Measurements from ENCODE around the gene GFRA4. TPM values are rescaled to one million over a fixed set of nuclear protein-coding genes. Genes with fewer than 3 reads are reported as not detected.

Gene GFRA4
- total RNA-seq, 1 experiment from 2014 or later = not detected

- Histone ChIP-seq H3K4me1 (ENCODE audit: insufficient read depth, low read length) (peaks cover 23% of the 10 kb centered on the region), H3K4me3 (ENCODE audit: low read length) (no peak overlapping the region), H3K79me2 (ENCODE audit: low read length) (no peaks in the 10 kb centered on the region), H3K27me3 (ENCODE audit: low read length) (no peaks in the 10 kb centered on the region), H3K4me2 (ENCODE audit: low read length) (peak overlapping the region; percentile 44; the same call in 1 of the 2 replicates), H3K9me3 (ENCODE audit: low read length) (no peaks in the 10 kb centered on the region), H2AFZ (ENCODE audit: low read length) (no peak overlapping the region), H3K9me2 (replicated peaks; ENCODE audit: low read length) (no peaks in the 10 kb centered on the region), H3K27ac (ENCODE audit: low read length) (peak overlapping the region; percentile 52), H3F3A (ENCODE audit: low read length, unreplicated experiment) (no peaks in the 10 kb centered on the region), H3K36me3 (ENCODE audit: low read depth, low read length) (no peaks in the 10 kb centered on the region; the same call in 1 of the 2 replicates), H3K9ac (ENCODE audit: low read length) (no peak overlapping the region), H4K20me1 (ENCODE audit: low read length) (no peaks in the 10 kb centered on the region)
- ChIA-PET POLR2A (ENCODE audit: unreplicated experiment) (no interaction called here), CTCF (no interaction called here)
- intact Hi-C loops (cut with micrococcal nuclease) = no loop called here
- no TSS peak for BruUV-seq (replicated peaks)
- no peak for TF ChIP-seq EZH2 (IDR thresholded peaks at IDR 0.05; ENCODE audit: low read length, unreplicated experiment)
- TF ChIP-seq, protein P1, sequence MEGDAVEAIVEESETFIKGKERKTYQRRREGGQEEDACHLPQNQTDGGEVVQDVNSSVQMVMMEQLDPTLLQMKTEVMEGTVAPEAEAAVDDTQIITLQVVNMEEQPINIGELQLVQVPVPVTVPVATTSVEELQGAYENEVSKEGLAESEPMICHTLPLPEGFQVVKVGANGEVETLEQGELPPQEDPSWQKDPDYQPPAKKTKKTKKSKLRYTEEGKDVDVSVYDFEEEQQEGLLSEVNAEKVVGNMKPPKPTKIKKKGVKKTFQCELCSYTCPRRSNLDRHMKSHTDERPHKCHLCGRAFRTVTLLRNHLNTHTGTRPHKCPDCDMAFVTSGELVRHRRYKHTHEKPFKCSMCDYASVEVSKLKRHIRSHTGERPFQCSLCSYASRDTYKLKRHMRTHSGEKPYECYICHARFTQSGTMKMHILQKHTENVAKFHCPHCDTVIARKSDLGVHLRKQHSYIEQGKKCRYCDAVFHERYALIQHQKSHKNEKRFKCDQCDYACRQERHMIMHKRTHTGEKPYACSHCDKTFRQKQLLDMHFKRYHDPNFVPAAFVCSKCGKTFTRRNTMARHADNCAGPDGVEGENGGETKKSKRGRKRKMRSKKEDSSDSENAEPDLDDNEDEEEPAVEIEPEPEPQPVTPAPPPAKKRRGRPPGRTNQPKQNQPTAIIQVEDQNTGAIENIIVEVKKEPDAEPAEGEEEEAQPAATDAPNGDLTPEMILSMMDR (conservative IDR thresholded peaks at IDR 0.05; ENCODE audit: low read depth, low read length) = no peak
- no peak for TF ChIP-seq EZH2phosphoT487 (IDR thresholded peaks at IDR 0.05; ENCODE audit: borderline replicate concordance, low read length)
- ATAC-seq (peak; percentile 54; the same call in 1 of the 2 replicates), DNase-seq (peak; percentile 33)
These were observed 16.5 kb downstream of the GFRA4 start for GRCh38 chr20:3646651-3647050.

- Histone ChIP-seq H2AFZ (ENCODE audit: low read length) (no peak overlapping the region), H3K9ac (ENCODE audit: low read length) (no peak overlapping the region; the same call in 1 of the 2 replicates), H3K27me3 (ENCODE audit: low read length) (no peaks in the 10 kb centered on the region), H3K79me2 (ENCODE audit: low read length) (no peaks in the 10 kb centered on the region), H4K20me1 (ENCODE audit: low read length) (no peaks in the 10 kb centered on the region), H3F3A (ENCODE audit: low read length, unreplicated experiment) (no peaks in the 10 kb centered on the region), H3K36me3 (ENCODE audit: low read depth, low read length) (no peaks in the 10 kb centered on the region; the same call in 1 of the 2 replicates), H3K27ac (ENCODE audit: low read length) (peak overlapping the region; percentile 52), H3K4me3 (ENCODE audit: low read length) (no peak overlapping the region), H3K4me2 (ENCODE audit: low read length) (peak overlapping the region; percentile 44), H3K4me1 (ENCODE audit: insufficient read depth, low read length) (peaks cover 23% of the 10 kb centered on the region), H3K9me2 (replicated peaks; ENCODE audit: low read length) (no peaks in the 10 kb centered on the region), H3K9me3 (ENCODE audit: low read length) (no peaks in the 10 kb centered on the region)
- ChIA-PET CTCF (no interaction called here), POLR2A (ENCODE audit: unreplicated experiment) (no interaction called here)
- DNase-seq (peak; percentile 69), ATAC-seq (peak; percentile 96)
- intact Hi-C loops (cut with micrococcal nuclease) = no loop called here
- TF ChIP-seq EZH2phosphoT487 (IDR thresholded peaks at IDR 0.05; ENCODE audit: borderline replicate concordance, low read length) (no peak), EZH2 (IDR thresholded peaks at IDR 0.05; ENCODE audit: low read length, unreplicated experiment) (no peak)
- TF ChIP-seq, protein P1 (conservative IDR thresholded peaks at IDR 0.05; ENCODE audit: low read depth, low read length) = no peak
- no TSS peak for BruUV-seq (replicated peaks)
These were observed 17.1 kb downstream of the GFRA4 start for GRCh38 chr20:3646067-3646440.

DNA sequence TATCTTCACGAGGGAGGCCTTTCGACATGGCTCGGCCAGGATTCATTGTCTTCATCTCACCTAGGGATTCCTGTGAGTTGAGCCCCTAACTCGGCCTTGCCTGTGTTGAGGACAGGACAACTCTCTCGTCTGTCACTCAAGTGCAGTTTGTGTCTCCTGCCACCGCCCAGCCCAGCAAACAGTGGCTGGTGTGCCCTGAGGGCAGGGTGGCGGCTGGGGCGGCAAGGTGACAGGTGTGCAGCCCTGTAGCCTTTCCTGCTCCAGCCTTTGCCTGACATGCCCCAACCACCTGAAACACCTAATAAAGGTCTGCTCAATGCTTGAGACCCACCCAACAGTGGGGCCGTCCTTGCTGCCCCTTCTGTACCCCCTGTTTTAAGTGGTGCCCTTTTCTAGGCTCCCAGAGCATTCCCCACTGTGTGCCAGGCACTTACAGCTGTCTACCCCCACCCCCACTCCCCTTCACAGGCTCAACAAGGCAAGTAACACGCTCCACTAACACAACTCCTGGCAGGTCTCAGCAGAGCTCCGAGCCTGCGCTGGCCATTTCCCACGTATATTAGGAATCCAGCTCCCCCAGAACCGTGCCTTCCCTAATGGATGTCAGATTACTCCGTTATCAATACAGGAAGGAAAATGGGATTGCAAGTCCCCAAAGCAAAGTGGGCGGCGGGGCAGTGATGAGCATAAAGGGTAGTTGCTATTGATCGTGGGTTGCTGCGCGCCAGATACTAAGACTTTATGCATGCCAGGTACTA lies 17.7 kb downstream of the GFRA4 start:
- intact Hi-C loops (cut with micrococcal nuclease) = no loop called here
- no peak overlapping the region for H3K4me3 ChIP-seq (ENCODE audit: low read length)
- DNase-seq (peak; percentile 23), ATAC-seq (peak; percentile 41)
- peak overlapping the region; percentile 52 for H3K27ac ChIP-seq (ENCODE audit: low read length)
- no peaks in the 10 kb centered on the region for H4K20me1 ChIP-seq (ENCODE audit: low read length)
- TF ChIP-seq EZH2phosphoT487 (IDR thresholded peaks at IDR 0.05; ENCODE audit: borderline replicate concordance, low read length) (no peak), EZH2 (IDR thresholded peaks at IDR 0.05; ENCODE audit: low read length, unreplicated experiment) (no peak)
- TF ChIP-seq, protein P1 (conservative IDR thresholded peaks at IDR 0.05; ENCODE audit: low read depth, low read length) = no peak
- no peaks in the 10 kb centered on the region for H3K9me2 ChIP-seq (replicated peaks; ENCODE audit: low read length)
- no peaks in the 10 kb centered on the region for H3K79me2 ChIP-seq (ENCODE audit: low read length)
- peaks cover 23% of the 10 kb centered on the region for H3K4me1 ChIP-seq (ENCODE audit: insufficient read depth, low read length)
- H3K36me3 ChIP-seq (ENCODE audit: low read depth, low read length) = no peaks in the 10 kb centered on the region; the same call in 1 of the 2 replicates
- no peak overlapping the region; the same call in 1 of the 2 replicates for H3K4me2 ChIP-seq (ENCODE audit: low read length)
- no peak overlapping the region for H2AFZ ChIP-seq (ENCODE audit: low read length)
- H3K27me3 ChIP-seq (ENCODE audit: low read length) = no peaks in the 10 kb centered on the region
- H3F3A ChIP-seq (ENCODE audit: low read length, unreplicated experiment) = no peaks in the 10 kb centered on the region
- no peaks in the 10 kb centered on the region for H3K9me3 ChIP-seq (ENCODE audit: low read length)
- H3K9ac ChIP-seq (ENCODE audit: low read length) = no peak overlapping the region
- no TSS peak for BruUV-seq (replicated peaks)
- CTCF ChIA-PET = no interaction called here
- POLR2A ChIA-PET (ENCODE audit: unreplicated experiment) = no interaction called here
